ENCODE results near the gene PTPN7.

Gene PTPN7

DNA sequence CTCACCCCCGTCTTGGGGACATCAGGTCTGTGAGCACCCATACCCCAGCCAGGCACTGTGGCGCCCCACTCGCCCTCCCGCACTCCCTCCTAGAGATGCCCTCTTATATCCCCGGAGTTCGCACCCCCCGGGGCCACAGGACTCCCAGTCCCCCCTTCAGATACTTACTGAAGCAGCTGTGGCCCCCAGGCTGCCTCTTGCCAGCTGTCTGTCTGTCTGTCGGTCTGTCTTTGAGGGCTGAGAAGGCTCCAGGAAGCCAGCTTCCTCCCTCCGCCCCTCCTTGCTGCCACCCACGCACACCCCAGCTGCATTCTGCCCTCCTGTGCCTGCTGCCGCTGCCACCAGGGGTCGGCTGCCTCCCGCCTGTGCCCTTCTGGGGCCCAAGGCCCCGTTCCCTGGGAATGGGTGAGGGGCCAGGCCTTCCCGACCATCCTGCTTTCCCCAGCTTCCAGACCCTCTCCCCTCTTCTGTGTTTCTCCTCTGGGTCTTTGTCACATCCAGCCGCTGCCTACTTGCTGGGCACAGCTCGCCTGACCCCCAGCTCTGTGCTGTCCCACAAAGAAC, at the start of gene PTPN7:
PTPN7 (minus strand) TSS at position 226 of the 564 bp plus-strand sequence. CDS start 1,200 bp downstream, outside the sequence.
- Histone ChIP-seq H3K9me3 (ENCODE audit: control insufficient read depth, insufficient read depth, low read depth, low read length) (no peaks in the 10 kb centered on the region), H3K27ac (ENCODE audit: extremely low read depth, low read depth, low read length) (no peak within 1 kb of the TSS), H3K4me1 (ENCODE audit: control insufficient read depth, insufficient read depth, low read length) (no peaks in the 10 kb centered on the region), H3K36me3 (ENCODE audit: control insufficient read depth in 2 of 2, insufficient read depth in 1 of 2, low read length in 2 of 2) (no peaks in the 10 kb centered on the region), H3K4me3 (ENCODE audit: low read depth, low read length) (no peak within 1 kb of the TSS)
- POLR2A ChIA-PET: interaction anchor here (0.6 kb wide), 1 partner anchor 191 kb away, joined by 4 read pairs; no protein-coding TSS in a partner anchor
- CTCF ChIA-PET: interaction anchor here (0.6 kb wide), 1 partner anchor 16 kb away, joined by 3 read pairs; no protein-coding TSS in a partner anchor
- TF ChIP-seq EGR2 (tag by site-specific recombination; IDR thresholded peaks at IDR 0.05; ENCODE audit: low read depth): peak; percentile 66; the same call in 1 of the 2 replicates
- TF ChIP-seq HOXC10 (CRISPR knock-in tag; IDR thresholded peaks at IDR 0.05): no peak
- TF ChIP-seq GLI4 (tag by site-specific recombination; IDR thresholded peaks at IDR 0.05): no peak
- TF ChIP-seq ZFHX2 (tag by site-specific recombination; conservative IDR thresholded peaks at IDR 0.05): peak; percentile 67
- TF ChIP-seq SCRT2 (tag by site-specific recombination; IDR thresholded peaks at IDR 0.05): no peak

DNA sequence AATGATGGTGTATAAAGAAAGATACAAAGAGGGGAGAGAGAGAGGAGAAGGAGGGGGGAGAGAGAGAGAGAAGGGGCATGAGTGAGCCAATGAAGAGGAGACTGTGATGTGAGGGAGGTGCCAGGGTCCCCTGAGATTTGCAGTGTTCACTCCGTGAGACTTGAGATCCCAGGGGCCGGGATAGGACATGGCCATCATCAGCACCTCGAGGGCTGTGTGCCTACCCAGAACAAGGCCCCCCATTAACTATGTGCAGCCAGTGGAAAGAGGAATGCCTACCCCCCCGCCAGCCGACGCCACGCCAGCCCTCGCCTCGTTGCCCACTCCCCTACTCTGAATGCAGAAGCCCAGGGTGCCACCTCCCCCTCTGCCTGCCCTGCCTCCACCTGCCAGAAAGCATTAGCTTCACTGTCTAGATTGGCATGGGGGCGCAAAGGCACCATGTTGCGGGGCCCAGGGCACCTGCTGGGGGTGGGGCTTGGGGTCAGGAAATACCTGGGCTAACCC, 48.0 kb upstream of the PTPN7 start:
- Histone ChIP-seq H3K4me3 (ENCODE audit: low read depth, low read length) (no peak overlapping the region), H3K36me3 (ENCODE audit: control insufficient read depth in 2 of 2, insufficient read depth in 1 of 2, low read length in 2 of 2) (no peaks in the 10 kb centered on the region), H3K27ac (ENCODE audit: extremely low read depth, low read depth, low read length) (no peak overlapping the region), H3K4me1 (ENCODE audit: control insufficient read depth, insufficient read depth, low read length) (no peaks in the 10 kb centered on the region), H3K9me3 (ENCODE audit: control insufficient read depth, insufficient read depth, low read depth, low read length) (no peaks in the 10 kb centered on the region)
- POLR2A ChIA-PET: no interaction called here
- CTCF ChIA-PET: interaction anchor here (1.7 kb wide), 1 partner anchor 8 kb away, joined by 7 read pairs; no protein-coding TSS in a partner anchor
- TF ChIP-seq ZNF423 (tag by site-specific recombination; IDR thresholded peaks at IDR 0.05) (no peak), ZNF544 (tag by site-specific recombination; IDR thresholded peaks at IDR 0.05) (no peak), ZNF155 (tag by site-specific recombination; IDR thresholded peaks at IDR 0.05) (no peak), ZNF174 (tag by site-specific recombination; IDR thresholded peaks at IDR 0.05) (no peak), GLIS1 (tag by site-specific recombination; IDR thresholded peaks at IDR 0.05) (no peak), ZNF37A (tag by site-specific recombination; IDR thresholded peaks at IDR 0.05) (no peak), ZNF785 (tag by site-specific recombination; IDR thresholded peaks at IDR 0.05) (no peak), ZNF791 (tag by site-specific recombination; IDR thresholded peaks at IDR 0.05) (no peak), ZNF701 (tag by site-specific recombination; IDR thresholded peaks at IDR 0.05) (no peak), ZNF366 (tag by site-specific recombination; conservative IDR thresholded peaks at IDR 0.05) (no peak), ZNF660 (tag by site-specific recombination; IDR thresholded peaks at IDR 0.05) (no peak)
- TF ChIP-seq, protein P1, sequence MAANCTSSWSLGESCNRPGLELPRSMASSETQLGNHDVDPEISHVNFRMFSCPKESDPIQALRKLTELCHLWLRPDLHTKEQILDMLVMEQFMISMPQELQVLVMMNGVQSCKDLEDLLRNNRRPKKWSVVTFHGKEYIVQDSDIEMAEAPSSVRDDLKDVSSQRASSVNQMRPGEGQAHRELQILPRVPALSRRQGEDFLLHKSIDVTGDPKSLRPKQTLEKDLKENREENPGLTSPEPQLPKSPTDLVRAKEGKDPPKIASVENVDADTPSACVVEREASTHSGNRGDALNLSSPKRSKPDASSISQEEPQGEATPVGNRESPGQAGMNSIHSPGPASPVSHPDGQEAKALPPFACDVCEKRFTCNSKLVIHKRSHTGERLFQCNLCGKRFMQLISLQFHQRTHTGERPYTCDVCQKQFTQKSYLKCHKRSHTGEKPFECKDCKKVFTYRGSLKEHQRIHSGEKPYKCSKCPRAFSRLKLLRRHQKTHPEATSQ (tag by site-specific recombination; IDR thresholded peaks at IDR 0.05): no peak

DNA sequence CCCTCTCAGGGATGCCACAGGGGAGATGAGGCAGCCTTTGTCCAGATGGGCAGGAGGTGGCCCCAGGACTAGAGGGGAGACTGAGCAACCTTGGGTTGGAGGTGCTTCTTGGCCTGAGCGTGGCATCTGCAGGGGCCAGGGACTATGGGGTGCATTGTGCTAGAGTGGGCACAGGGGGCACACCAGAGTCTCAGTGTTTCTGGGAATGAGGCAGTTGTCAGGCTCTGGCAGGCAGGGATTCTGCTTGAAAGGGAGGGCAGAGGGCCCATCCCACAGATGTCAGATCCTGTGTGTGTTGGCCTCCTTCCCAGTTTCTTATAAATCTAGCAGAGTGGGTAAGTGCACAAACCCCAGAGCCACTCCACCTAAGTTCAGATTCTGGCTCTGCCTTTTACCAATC, 46.9 kb upstream of the PTPN7 start:
- POLR2A ChIA-PET: no interaction called here

More for the DNA sequence above, 46.9 kb upstream of the PTPN7 start:
- no peak for TF ChIP-seq ZNF530 (tag by site-specific recombination; IDR thresholded peaks at IDR 0.05; ENCODE audit: low read depth)
- no peak for TF ChIP-seq ZNF514 (tag by site-specific recombination; IDR thresholded peaks at IDR 0.05)
- TF ChIP-seq ZNF146 (tag by site-specific recombination; IDR thresholded peaks at IDR 0.05): no peak
- TF ChIP-seq, protein P2, sequence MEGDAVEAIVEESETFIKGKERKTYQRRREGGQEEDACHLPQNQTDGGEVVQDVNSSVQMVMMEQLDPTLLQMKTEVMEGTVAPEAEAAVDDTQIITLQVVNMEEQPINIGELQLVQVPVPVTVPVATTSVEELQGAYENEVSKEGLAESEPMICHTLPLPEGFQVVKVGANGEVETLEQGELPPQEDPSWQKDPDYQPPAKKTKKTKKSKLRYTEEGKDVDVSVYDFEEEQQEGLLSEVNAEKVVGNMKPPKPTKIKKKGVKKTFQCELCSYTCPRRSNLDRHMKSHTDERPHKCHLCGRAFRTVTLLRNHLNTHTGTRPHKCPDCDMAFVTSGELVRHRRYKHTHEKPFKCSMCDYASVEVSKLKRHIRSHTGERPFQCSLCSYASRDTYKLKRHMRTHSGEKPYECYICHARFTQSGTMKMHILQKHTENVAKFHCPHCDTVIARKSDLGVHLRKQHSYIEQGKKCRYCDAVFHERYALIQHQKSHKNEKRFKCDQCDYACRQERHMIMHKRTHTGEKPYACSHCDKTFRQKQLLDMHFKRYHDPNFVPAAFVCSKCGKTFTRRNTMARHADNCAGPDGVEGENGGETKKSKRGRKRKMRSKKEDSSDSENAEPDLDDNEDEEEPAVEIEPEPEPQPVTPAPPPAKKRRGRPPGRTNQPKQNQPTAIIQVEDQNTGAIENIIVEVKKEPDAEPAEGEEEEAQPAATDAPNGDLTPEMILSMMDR (tag by site-specific recombination; IDR thresholded peaks at IDR 0.05): peak; percentile 52; the same call in 1 of the 2 replicates
- TF ChIP-seq, protein P3, sequence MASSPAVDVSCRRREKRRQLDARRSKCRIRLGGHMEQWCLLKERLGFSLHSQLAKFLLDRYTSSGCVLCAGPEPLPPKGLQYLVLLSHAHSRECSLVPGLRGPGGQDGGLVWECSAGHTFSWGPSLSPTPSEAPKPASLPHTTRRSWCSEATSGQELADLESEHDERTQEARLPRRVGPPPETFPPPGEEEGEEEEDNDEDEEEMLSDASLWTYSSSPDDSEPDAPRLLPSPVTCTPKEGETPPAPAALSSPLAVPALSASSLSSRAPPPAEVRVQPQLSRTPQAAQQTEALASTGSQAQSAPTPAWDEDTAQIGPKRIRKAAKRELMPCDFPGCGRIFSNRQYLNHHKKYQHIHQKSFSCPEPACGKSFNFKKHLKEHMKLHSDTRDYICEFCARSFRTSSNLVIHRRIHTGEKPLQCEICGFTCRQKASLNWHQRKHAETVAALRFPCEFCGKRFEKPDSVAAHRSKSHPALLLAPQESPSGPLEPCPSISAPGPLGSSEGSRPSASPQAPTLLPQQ (tag by site-specific recombination; IDR thresholded peaks at IDR 0.05): peak; percentile 51; the same call in 1 of the 2 replicates
- H3K4me3 ChIP-seq (ENCODE audit: low read depth, low read length): no peak overlapping the region
- H3K27ac ChIP-seq (ENCODE audit: extremely low read depth, low read depth, low read length): no peak overlapping the region
- H3K9me3 ChIP-seq (ENCODE audit: control insufficient read depth, insufficient read depth, low read depth, low read length): no peaks in the 10 kb centered on the region
- CTCF ChIA-PET: interaction anchor here (1.7 to 1.9 kb wide), 3 partner anchors 14 to 107 kb away, joined by 4 to 9 read pairs (median 5); no protein-coding TSS in a partner anchor
- no peaks in the 10 kb centered on the region for H3K36me3 ChIP-seq (ENCODE audit: control insufficient read depth in 2 of 2, insufficient read depth in 1 of 2, low read length in 2 of 2)
- H3K4me1 ChIP-seq (ENCODE audit: control insufficient read depth, insufficient read depth, low read length): no peaks in the 10 kb centered on the region

All from HEK293 (cell line).